HepG2 (cell line): ENCODE data around the gene MFSD6. TPM values are rescaled to one million over a fixed set of nuclear protein-coding genes. Genes with fewer than 3 reads are reported as not detected.

Source experiments
- ATAC-seq: fragments of 200-7000 bp; cut with Tn5 transposase; 3 replicates; pipeline ENCODE4 v1.9.1; 2020; ENCODE audit warnings: mild to moderate bottlenecking, moderate library complexity
- BruUV-seq: library from RNA; stranded (reverse); fragments of 400-500 nt; replicated peaks from 2 replicates; lab custom pipeline; 2021; lab: Mats Ljungman, UMichigan
- CTCF ChIA-PET: fragments of 300-600 bp; formaldehyde crosslinking; extraction: SDS; loops from one replicate; lab custom pipeline; 2021; ENCODE audit warnings: low total read pairs, inconsistent platforms, low intra/inter-chr PET ratio; lab: Yijun Ruan, JAX
- POLR2A ChIA-PET: fragments of 350-600 bp; sonication (Branson Sonifier 250); formaldehyde crosslinking; loops from one replicate; lab custom pipeline; 2020; ENCODE audit warnings: antibody characterized with exemption, inconsistent platforms; lab: Yijun Ruan, JAX
- DNase-seq: peaks from one replicate; pipeline ENCODE4 v3.0.0-alpha.2; 2015; ENCODE audit warnings: low spot score
- FAIRE-seq: peaks from 3 replicates; lab custom pipeline; 2011; peaks lifted over from hg19 to GRCh38; lab: Jason Lieb, UNC
- H2AFZ ChIP-seq: one replicate; pipeline ENCODE4 v1.6.1; 2011; ENCODE audit warnings: low read length, inconsistent platforms
- H3K27ac ChIP-seq: fragments of 300-600 bp; 3 replicates; pipeline ENCODE4 v1.8.0; 2011; ENCODE audit warnings: mixed run types, mild to moderate bottlenecking, mixed read lengths, low read length, inconsistent platforms; ENCODE audit not compliant: insufficient read depth; ENCODE audit errors: extremely low read length
- H3K27me3 ChIP-seq, 2 experiments: fragments of 200-600 bp in 1 of 2; 2 replicates in 1 of 2; 3 replicates in 1 of 2; pipeline versions ENCODE4 v1.6.0 to v1.8.0; 2011; ENCODE audit warnings: low read length in 2 of 2, mild to moderate bottlenecking in 2 of 2, moderate library complexity in 2 of 2, inconsistent platforms in 1 of 2; ENCODE audit not compliant: insufficient read depth in 2 of 2, control insufficient read depth in 1 of 2
- H3K36me3 ChIP-seq, 2 experiments: fragments of 200-600 bp in 1 of 2; replicated peaks in 1 of 2; 2 replicates in 1 of 2; 3 replicates in 1 of 2; pipeline versions ENCODE4 v1.5.1 to v1.8.0; 2011; ENCODE audit warnings: low read length in 2 of 2, inconsistent platforms in 1 of 2; ENCODE audit not compliant: insufficient read depth in 2 of 2, control insufficient read depth in 1 of 2
- H3K4me1 ChIP-seq: 2 replicates; pipeline ENCODE4 v1.5.1; 2012; ENCODE audit warnings: low read length, inconsistent platforms; ENCODE audit not compliant: insufficient read depth
- H3K4me2 ChIP-seq: 2 replicates; pipeline ENCODE4 v1.6.0; 2011; ENCODE audit warnings: low read depth, low read length, inconsistent platforms
- H3K4me3 ChIP-seq, 3 experiments: fragments of 200-600 bp in 1 of 3; sonication (generic), shearing (Covaris generic) in 1 of 3; replicated peaks in 1 of 3; 2 replicates each; pipeline ENCODE4 v1.5.1; 2011 to 2016; ENCODE audit warnings: low read length in 3 of 3, inconsistent platforms in 2 of 3, low read depth in 2 of 3, mild to moderate bottlenecking in 2 of 3, control low read depth in 1 of 3, mixed read lengths in 1 of 3; ENCODE audit not compliant: insufficient read depth in 1 of 3
- H3K79me2 ChIP-seq: one replicate; pipeline ENCODE4 v1.6.1; 2011; ENCODE audit warnings: low read length, inconsistent platforms; ENCODE audit not compliant: insufficient read depth
- H3K9ac ChIP-seq: 2 replicates; pipeline ENCODE4 v1.6.0; 2011; ENCODE audit warnings: mild to moderate bottlenecking, low read depth, low read length, inconsistent platforms; ENCODE audit not compliant: insufficient read depth
- H3K9me3 ChIP-seq: 2 replicates; pipeline ENCODE4 v1.5.1; 2012; ENCODE audit warnings: mild to moderate bottlenecking, low read length
- H4K20me1 ChIP-seq: 2 replicates; pipeline ENCODE4 v1.6.0; 2011; ENCODE audit warnings: inconsistent platforms, mild to moderate bottlenecking, low read length, moderate library complexity; ENCODE audit not compliant: insufficient read depth
- EED ChIP-seq: sonication (generic); formaldehyde crosslinking; IDR thresholded peaks from 2 replicates; pipeline ENCODE4 v1.5.0; 2020; ENCODE audit warnings: mild to moderate bottlenecking, missing genetic modification reagents
- HDAC6 ChIP-seq: fragments of 200-600 bp; sonication (generic); IDR thresholded peaks from 2 replicates; pipeline ENCODE4 v1.7.0; 2017; ENCODE audit warnings: mild to moderate bottlenecking, antibody characterized with exemption, low read length, low read depth
- HNRNPL ChIP-seq: fragments of 200-400 bp; formaldehyde crosslinking; IDR thresholded peaks from 2 replicates; pipeline ENCODE4 v1.6.1; 2017; ENCODE audit warnings: mild to moderate bottlenecking, low read depth, low read length
- KLF16 ChIP-seq, 2 experiments: sonication (generic) in 1 of 2; formaldehyde crosslinking in 1 of 2; IDR thresholded peaks; 2 replicates each; pipeline versions ENCODE4 v1.6.1 to v1.8.0; 2016 to 2023; ENCODE audit warnings: missing genetic modification reagents in 2 of 2, missing compliant biosample characterization in 1 of 2
- KMT2A ChIP-seq: sonication (generic); formaldehyde crosslinking; IDR thresholded peaks from 2 replicates; pipeline ENCODE4 v1.4.0; 2020; ENCODE audit warnings: missing genetic modification reagents
- MYC ChIP-seq: sonication (generic); formaldehyde crosslinking; IDR thresholded peaks from 2 replicates; pipeline ENCODE4 v1.9.0; 2021; ENCODE audit warnings: missing genetic modification reagents, borderline replicate concordance
- NAIF1 ChIP-seq: sonication (generic); formaldehyde crosslinking; IDR thresholded peaks from 2 replicates; pipeline ENCODE4 v1.5.0; 2020; ENCODE audit warnings: mild to moderate bottlenecking, missing genetic modification reagents, borderline replicate concordance
- PHF20 ChIP-seq: sonication (generic); formaldehyde crosslinking; IDR thresholded peaks from 2 replicates; pipeline ENCODE4 v1.5.0; 2020; ENCODE audit warnings: mild to moderate bottlenecking, missing genetic modification reagents
- RARG ChIP-seq: sonication (generic); formaldehyde crosslinking; IDR thresholded peaks from 2 replicates; pipeline ENCODE4 v1.4.0; 2020; ENCODE audit warnings: low read depth, mild to moderate bottlenecking, missing genetic modification reagents
- RCOR2 ChIP-seq: IDR thresholded peaks from 2 replicates; pipeline ENCODE4 v1.6.1; 2016; ENCODE audit warnings: missing biosample characterization, missing genetic modification reagents
- RORA ChIP-seq: sonication (generic); formaldehyde crosslinking; IDR thresholded peaks from 2 replicates; pipeline ENCODE4 v1.5.0; 2020; ENCODE audit warnings: mild to moderate bottlenecking, missing genetic modification reagents, moderate library complexity
- SETDB1 ChIP-seq: sonication (generic); formaldehyde crosslinking; IDR thresholded peaks from 2 replicates; pipeline ENCODE4 v1.5.1; 2020; ENCODE audit warnings: missing genetic modification reagents, mild to moderate bottlenecking, borderline replicate concordance
- SMYD3 ChIP-seq: sonication (generic); formaldehyde crosslinking; IDR thresholded peaks from 2 replicates; pipeline ENCODE4 v1.8.1; 2023; ENCODE audit warnings: mild to moderate bottlenecking, missing genetic modification reagents
- TEAD3 ChIP-seq: optimal IDR thresholded peaks from 2 replicates; pipeline ENCODE3; 2016; ENCODE audit warnings: borderline replicate concordance
- YEATS4 ChIP-seq: sonication (generic); formaldehyde crosslinking; IDR thresholded peaks from 2 replicates; pipeline ENCODE4 v1.4.0; 2020; ENCODE audit warnings: missing genetic modification reagents, borderline replicate concordance
- ZIK1 ChIP-seq: sonication (generic); formaldehyde crosslinking; IDR thresholded peaks from 2 replicates; pipeline ENCODE4 v1.5.0; 2020; ENCODE audit warnings: mild to moderate bottlenecking, low read depth, missing genetic modification reagents, borderline replicate concordance
- ZNF557 ChIP-seq: sonication (generic); formaldehyde crosslinking; IDR thresholded peaks from 2 replicates; pipeline ENCODE4 v1.4.0; 2020; ENCODE audit warnings: missing genetic modification reagents
- ZNF569 ChIP-seq: sonication (generic); formaldehyde crosslinking; IDR thresholded peaks from 2 replicates; pipeline ENCODE4 v1.5.0; 2020; ENCODE audit warnings: mild to moderate bottlenecking, missing genetic modification reagents, moderate library complexity, borderline replicate concordance
- in situ Hi-C: cut with HindIII; loops from 2 replicates; pipeline ENCODE4 v1.10.0; 2017; ENCODE audit warnings: low pct_unique_long_range_greater_than_20kb; ENCODE audit not compliant: extremely low pct_ligation_motif_present
- intact Hi-C: fragments of 100-400 bp; cut with micrococcal nuclease; formaldehyde crosslinking; loops from one replicate; pipeline ENCODE4 v1.10.0; 2022; ENCODE audit not compliant: unreplicated experiment
- polyA plus RNA-seq, 8 experiments: library from polyadenylated mRNA; depleted of rRNA in 3 of 8; stranded (reverse) in 7 of 8; unstranded in 1 of 8; fragments of >200 nt; fragmentation: Illumina TruSeq in 4 of 8; extraction: Trizol in 4 of 8; gene quantifications; 2 replicates each; pipeline versions ENCODE4 v1.2.1 to v1.2.3, GENCODE V29; 2011 to 2016; ENCODE audit warnings: low read depth in 4 of 8, missing spikeins in 1 of 8, mixed read lengths in 1 of 8; ENCODE audit not compliant: insufficient read depth in 1 of 8
- total RNA-seq, 5 experiments: library from RNA; depleted of rRNA; stranded (reverse); fragments of >200 nt; fragmentation: Illumina TruSeq; extraction: Trizol; gene quantifications; 2 replicates each; pipeline ENCODE4 v1.2.3, GENCODE V29; 2016; ENCODE audit warnings: low read depth in 1 of 5
- TF ChIP-seq, protein P1 (sequence below): sonication (generic); formaldehyde crosslinking; IDR thresholded peaks from 2 replicates; pipeline ENCODE4 v1.8.0; 2022; ENCODE audit warnings: missing genetic modification reagents, mild to moderate bottlenecking, moderate library complexity, borderline replicate concordance
- TF ChIP-seq, protein P2 (sequence below): sonication (generic); formaldehyde crosslinking; IDR thresholded peaks from 2 replicates; pipeline ENCODE4 v1.9.0; 2022; ENCODE audit warnings: low read depth, missing genetic modification reagents

MFSD6 gene
- total and polyA plus RNA-seq, 2 of the 13 experiments (the other 11 are each of a cell fraction or from before 2014, with no cell fraction given), result 0.92 to 1.4 TPM

DNA sequence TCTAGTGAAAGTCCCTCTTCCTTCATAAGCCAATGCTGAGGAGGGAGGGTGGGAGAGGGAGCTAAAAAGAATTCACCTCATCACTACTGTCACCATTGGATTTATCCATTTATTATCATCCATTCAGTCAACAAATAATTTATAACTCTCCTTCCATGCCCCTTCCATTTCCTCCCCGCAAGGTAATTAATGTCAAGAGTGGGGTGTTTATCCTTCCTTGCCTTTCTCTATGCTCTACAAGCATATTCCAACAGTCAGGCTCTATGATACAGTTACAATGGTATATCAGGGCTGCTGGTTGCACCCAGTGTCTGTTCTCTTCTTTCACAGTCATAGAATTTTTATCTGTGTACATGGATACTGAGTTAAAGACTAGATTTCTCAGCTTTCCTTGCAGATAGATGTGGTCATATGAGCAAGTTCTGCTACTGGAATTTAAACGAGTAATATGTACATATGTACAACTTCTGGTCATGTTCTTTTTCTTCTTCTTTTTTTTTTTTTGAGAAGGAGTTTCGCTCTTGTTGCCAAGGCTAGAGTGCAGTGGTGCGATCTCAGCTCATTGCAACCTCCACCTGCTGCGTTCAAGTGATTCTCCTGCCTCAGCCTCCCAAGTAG is 5.1 kb upstream of the MFSD6 start (continued):
- TF ChIP-seq SMYD3 (CRISPR knock-in tag) (no peak), ZNF557 (CRISPR knock-in tag) (no peak), EED (CRISPR knock-in tag) (no peak), HDAC6 (no peak)

DNA sequence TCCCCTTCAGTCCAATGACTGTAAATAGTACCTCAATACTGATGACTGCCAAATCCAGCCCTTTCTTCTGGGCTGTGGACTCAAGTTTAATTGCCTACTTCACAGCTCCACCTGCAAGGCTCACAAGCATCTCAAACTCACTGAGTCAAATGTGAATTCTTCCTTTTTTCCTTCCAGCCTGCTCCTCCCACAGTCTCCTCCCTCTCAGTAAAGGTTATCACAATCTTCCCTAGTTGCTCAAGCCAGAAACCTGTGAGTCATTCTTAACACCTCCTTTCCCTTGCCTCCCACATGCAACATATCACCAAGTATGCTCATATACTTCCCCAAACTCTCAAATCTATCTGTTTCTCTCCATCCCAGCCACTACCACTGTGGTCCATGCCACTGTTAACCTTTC is 3.7 kb upstream of the MFSD6 start:
- POLR2A ChIA-PET, result no interaction called here
- no peak for DNase-seq
- H4K20me1 ChIP-seq, result no peaks in the 10 kb centered on the region
- no TSS peak for BruUV-seq
- no peak overlapping the region for H3K27ac ChIP-seq
- ATAC-seq, result no peak
- H3K79me2 ChIP-seq, result no peaks in the 10 kb centered on the region
- H3K4me3 ChIP-seq, result no peak overlapping the region
- in situ Hi-C loops (no loop called here), intact Hi-C loops (no loop called here)
- no peak overlapping the region for H3K9ac ChIP-seq
- FAIRE-seq, result no peak
- CTCF ChIA-PET, result no interaction called here
- peaks cover 5 to 23% of the 10 kb centered on the region in 2 experiments for H3K27me3 ChIP-seq
- no peak overlapping the region for H2AFZ ChIP-seq
- H3K9me3 ChIP-seq, result no peaks in the 10 kb centered on the region
- no peaks in the 10 kb centered on the region for H3K36me3 ChIP-seq
- no peak overlapping the region for H3K4me2 ChIP-seq
- H3K4me1 ChIP-seq, result peaks cover 14% of the 10 kb centered on the region
- TF ChIP-seq, protein P1, sequence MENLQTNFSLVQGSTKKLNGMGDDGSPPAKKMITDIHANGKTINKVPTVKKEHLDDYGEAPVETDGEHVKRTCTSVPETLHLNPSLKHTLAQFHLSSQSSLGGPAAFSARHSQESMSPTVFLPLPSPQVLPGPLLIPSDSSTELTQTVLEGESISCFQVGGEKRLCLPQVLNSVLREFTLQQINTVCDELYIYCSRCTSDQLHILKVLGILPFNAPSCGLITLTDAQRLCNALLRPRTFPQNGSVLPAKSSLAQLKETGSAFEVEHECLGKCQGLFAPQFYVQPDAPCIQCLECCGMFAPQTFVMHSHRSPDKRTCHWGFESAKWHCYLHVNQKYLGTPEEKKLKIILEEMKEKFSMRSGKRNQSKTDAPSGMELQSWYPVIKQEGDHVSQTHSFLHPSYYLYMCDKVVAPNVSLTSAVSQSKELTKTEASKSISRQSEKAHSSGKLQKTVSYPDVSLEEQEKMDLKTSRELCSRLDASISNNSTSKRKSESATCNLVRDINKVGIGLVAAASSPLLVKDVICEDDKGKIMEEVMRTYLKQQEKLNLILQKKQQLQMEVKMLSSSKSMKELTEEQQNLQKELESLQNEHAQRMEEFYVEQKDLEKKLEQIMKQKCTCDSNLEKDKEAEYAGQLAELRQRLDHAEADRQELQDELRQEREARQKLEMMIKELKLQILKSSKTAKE (CRISPR knock-in tag), result no peak
- TF ChIP-seq, protein P2, sequence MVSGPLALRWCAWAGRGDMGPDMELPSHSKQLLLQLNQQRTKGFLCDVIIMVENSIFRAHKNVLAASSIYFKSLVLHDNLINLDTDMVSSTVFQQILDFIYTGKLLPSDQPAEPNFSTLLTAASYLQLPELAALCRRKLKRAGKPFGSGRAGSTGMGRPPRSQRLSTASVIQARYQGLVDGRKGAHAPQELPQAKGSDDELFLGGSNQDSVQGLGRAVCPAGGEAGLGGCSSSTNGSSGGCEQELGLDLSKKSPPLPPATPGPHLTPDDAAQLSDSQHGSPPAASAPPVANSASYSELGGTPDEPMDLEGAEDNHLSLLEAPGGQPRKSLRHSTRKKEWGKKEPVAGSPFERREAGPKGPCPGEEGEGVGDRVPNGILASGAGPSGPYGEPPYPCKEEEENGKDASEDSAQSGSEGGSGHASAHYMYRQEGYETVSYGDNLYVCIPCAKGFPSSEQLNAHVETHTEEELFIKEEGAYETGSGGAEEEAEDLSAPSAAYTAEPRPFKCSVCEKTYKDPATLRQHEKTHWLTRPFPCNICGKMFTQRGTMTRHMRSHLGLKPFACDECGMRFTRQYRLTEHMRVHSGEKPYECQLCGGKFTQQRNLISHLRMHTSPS (CRISPR knock-in tag), result no peak
- TF ChIP-seq PHF20 (CRISPR knock-in tag) (no peak), RCOR2 (CRISPR knock-in tag) (no peak), SETDB1 (no peak), MYC (CRISPR knock-in tag) (no peak), NAIF1 (CRISPR knock-in tag) (no peak), RORA (CRISPR knock-in tag) (no peak), ZNF569 (no peak), TEAD3 (CRISPR knock-in tag) (no peak), KLF16 (CRISPR knock-in tag; IDR thresholded peaks at IDR 0.05) (no peak), RARG (CRISPR knock-in tag) (no peak), HNRNPL (no peak), YEATS4 (CRISPR knock-in tag) (no peak), ZIK1 (CRISPR knock-in tag) (no peak), KMT2A (no peak)
